Ascending aorta (tissue), 2 donors: Measurements from ENCODE around the gene NKRF. TPM values are rescaled to one million over a fixed set of nuclear protein-coding genes. Genes with fewer than 3 reads are reported as not detected.

ENCODE experiments used
- DNase-seq, 2 donors: peaks; one replicate each; pipeline ENCODE4 v3.0.0-alpha.2; 2019; ENCODE audit warnings: low spot score in 2 of 2
- H3K27ac ChIP-seq, 2 donors: fragments of 200-600 bp; sonication (generic); one replicate each; pipeline ENCODE4 v1.5.1; 2016 to 2017; ENCODE audit warnings: mild to moderate bottlenecking in 1 of 2
- H3K27me3 ChIP-seq: fragments of 200-600 bp; sonication (generic); one replicate; pipeline ENCODE4 v1.5.1; 2017
- H3K36me3 ChIP-seq, 2 donors: fragments of 200-600 bp; sonication (generic); one replicate each; pipeline ENCODE4 v1.5.1; 2016
- H3K4me1 ChIP-seq, 2 donors: fragments of 200-600 bp; sonication (generic); one replicate each; pipeline ENCODE4 v1.5.1; 2016 to 2017; ENCODE audit warnings: mild to moderate bottlenecking in 1 of 2
- H3K4me3 ChIP-seq, 2 donors: fragments of 200-600 bp; sonication (generic); one replicate each; pipeline ENCODE4 v1.5.1; 2016 to 2017; ENCODE audit warnings: mild to moderate bottlenecking in 1 of 2
- H3K9me3 ChIP-seq, 2 donors: fragments of 200-600 bp; sonication (generic); one replicate each; pipeline ENCODE4 v1.5.1; 2016
- CTCF ChIP-seq, 3 experiments: fragments of 200-600 bp in 2 of 3; fragments of 450-650 bp in 1 of 3; sonication (generic) in 2 of 3; IDR thresholded peaks; one replicate each; pipeline ENCODE4 v1.5.1; 2016 to 2019; ENCODE audit warnings: antibody characterized with exemption in 3 of 3, mild to moderate bottlenecking in 1 of 3, moderate library complexity in 1 of 3
- intact Hi-C: fragments of 100-400 bp; cut with DNase I; formaldehyde crosslinking; loops from one replicate; pipeline ENCODE4 v1.15.1; 2023
- total RNA-seq: library from RNA; depleted of rRNA; stranded (reverse); fragments of >200 nt; gene quantifications from one replicate; pipeline ENCODE4 v1.1.0, GENCODE V29; 2016

NKRF gene
- 2.8 TPM for total RNA-seq

DNA sequence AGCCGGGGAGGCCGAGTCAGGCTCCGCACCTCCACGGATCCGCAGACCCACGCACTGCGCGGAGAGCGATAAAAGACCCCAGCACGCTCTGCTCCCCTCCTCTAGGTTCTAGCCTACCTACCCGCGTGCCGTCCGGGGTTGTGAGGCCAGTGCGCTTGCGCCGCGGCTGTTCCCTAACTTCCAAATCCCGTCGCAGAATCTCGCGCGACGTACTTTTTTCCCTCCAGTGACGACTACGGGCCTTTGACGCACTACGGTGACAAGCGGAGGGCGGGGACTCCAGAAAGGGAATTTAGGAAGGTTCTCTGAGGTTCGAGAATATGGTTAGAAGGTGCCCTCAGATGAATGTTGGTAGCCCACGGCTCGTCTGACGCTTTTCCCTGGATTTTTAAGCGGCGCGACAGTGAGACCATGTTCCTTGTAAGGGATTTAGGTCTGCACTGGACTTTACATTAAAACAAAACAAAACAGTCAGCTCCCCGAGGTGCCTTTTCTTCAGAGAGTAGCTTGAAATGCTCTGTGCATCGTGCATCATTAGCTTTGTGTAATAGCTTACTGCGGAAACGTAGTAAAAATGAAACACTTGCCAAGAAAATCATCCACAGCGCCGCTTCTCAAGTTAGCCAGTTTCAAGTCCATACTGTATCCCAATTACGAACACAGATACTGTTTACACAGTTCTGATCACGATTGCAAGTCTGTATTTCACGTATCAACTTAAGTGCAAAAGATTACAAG, at the start of gene NKRF:
Gene NKRF, minus strand, starts transcription at position 145 of the 738 bp plus-strand sequence.
- intact Hi-C loops, result loop anchor here (5.0 to 10.0 kb wide), 3 partner anchors 186 to 369 kb away; partner anchors contain the start of genes PGRMC1, RPL39 and UPF3B
- Histone ChIP-seq H3K9me3 (no peaks in the 10 kb centered on the region), H3K4me3 (peak within 1 kb of the TSS; percentile 63 to 77), H3K4me1 (no peaks in the 10 kb centered on the region), H3K27ac (peak within 1 kb of the TSS; percentile 69 to 79), H3K36me3 (no peaks in the 10 kb centered on the region), H3K27me3 (no peaks in the 10 kb centered on the region)
- peak; percentile 68 to 95 for DNase-seq
- TF ChIP-seq CTCF (IDR thresholded peaks at IDR 0.05), result no peak

DNA sequence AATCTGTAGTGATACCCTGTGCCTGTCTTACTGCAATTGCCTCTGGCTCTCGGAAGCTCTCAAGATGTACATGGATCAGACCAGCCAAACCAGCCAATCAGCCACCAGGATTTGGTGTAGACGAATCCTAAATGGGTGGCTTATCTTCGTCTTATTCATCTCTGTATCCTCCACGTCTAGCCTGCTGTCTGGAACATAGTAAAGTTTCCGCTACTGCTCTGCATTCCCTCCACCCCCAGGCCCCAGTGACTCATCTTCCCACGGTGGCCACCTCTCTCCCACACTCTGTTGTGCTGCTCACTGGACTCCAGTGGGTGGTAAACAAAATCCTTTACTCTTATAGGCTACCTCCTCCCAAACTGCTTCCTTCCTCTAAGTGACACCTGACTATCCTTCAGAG, 48.9 kb upstream of the NKRF start:
- no peak overlapping the region for H3K27ac ChIP-seq
- no peak for DNase-seq
- H3K9me3 ChIP-seq, result no peaks in the 10 kb centered on the region
- no peak for TF ChIP-seq CTCF (IDR thresholded peaks at IDR 0.05)
- intact Hi-C loops, result no loop called here
- no peaks in the 10 kb centered on the region for H3K4me1 ChIP-seq
- no peaks in the 10 kb centered on the region for H3K36me3 ChIP-seq
- H3K4me3 ChIP-seq, result no peak overlapping the region
- H3K27me3 ChIP-seq, result no peaks in the 10 kb centered on the region

DNA sequence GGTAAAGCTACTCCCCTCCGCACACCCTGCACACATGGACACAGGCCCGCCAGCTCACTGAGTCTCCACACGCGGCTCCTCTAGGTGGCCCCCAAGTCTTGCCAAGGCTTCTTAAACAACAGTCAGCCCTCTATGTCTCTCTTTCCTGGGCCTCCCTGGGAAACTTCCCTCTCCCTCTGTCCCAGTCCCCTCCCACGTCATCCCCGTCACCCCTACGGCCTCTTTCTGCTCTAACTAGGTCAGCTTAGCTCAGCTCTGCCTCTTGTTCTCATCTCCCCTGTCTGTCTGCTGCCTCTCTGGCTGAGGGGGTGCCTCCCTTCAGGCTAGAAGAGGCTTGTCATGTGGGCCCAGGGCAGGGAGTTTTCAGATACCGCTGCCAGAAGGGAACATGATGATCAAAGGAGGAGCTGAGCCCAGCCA, 47.9 kb upstream of the NKRF start:
- TF ChIP-seq CTCF (IDR thresholded peaks at IDR 0.05), result no peak
- H3K4me3 ChIP-seq, result no peak overlapping the region
- no peaks in the 10 kb centered on the region for H3K27me3 ChIP-seq
- no peaks in the 10 kb centered on the region for H3K9me3 ChIP-seq
- H3K36me3 ChIP-seq, result no peaks in the 10 kb centered on the region
- intact Hi-C loops, result no loop called here
- no peaks in the 10 kb centered on the region for H3K4me1 ChIP-seq
- DNase-seq, result no peak
- no peak overlapping the region for H3K27ac ChIP-seq

- Histone ChIP-seq H3K9me3 (no peaks in the 10 kb centered on the region), H3K27me3 (no peaks in the 10 kb centered on the region), H3K4me1 (no peaks in the 10 kb centered on the region), H3K36me3 (no peaks in the 10 kb centered on the region), H3K4me3 (no peak overlapping the region), H3K27ac (no peak overlapping the region)
- no peak for TF ChIP-seq CTCF (IDR thresholded peaks at IDR 0.05)
- no peak for DNase-seq
- intact Hi-C loops, result no loop called here
Measured at GRCh38 chrX:119648421-119648775, 42.2 kb upstream of the NKRF start.

DNA sequence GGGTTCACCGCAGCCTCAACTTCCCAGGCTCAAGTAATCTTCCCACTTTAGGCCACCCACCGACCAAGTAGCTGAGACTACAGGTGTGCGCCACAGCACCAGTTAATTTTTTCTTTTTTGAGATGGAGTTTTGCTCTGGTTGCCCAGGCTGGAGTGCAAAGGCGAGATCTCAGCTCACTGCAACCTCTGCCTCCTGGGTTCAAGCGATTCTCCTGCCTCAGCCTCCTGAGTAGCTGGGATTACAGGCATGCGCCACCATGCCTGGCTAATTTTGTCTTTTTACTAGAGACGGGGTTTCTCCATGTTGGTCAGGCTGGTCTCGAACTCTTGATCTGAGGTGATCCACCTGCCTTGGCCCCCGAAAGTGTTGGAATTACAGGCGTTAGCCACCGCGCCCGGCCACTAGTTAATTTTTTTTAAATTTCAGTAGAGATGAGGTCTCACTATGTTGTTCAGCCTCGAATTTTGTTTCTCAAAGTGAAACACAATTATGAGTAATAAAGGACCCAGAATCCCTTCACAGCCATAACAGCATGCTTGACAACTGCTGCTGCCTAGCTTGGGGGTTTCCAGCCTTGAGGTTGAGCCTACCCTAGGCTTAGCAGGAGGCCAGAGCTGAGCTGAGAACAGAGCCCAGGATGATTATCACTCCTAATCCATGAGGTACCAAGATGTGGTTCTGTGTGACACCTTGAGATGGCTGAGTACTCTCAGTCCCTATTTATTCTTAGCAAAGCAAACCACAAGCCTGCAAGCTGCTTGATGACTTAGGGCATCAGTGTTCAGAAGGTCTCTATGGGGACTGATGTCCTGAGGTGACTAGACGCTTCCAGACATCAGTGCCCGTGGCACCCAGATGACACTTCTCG, 41.6 kb upstream of the NKRF start:
- Histone ChIP-seq H3K27ac (no peak overlapping the region), H3K4me1 (no peaks in the 10 kb centered on the region), H3K36me3 (no peaks in the 10 kb centered on the region), H3K4me3 (no peak overlapping the region), H3K9me3 (no peaks in the 10 kb centered on the region), H3K27me3 (no peaks in the 10 kb centered on the region)
- intact Hi-C loops, result no loop called here
- TF ChIP-seq CTCF (IDR thresholded peaks at IDR 0.05), result no peak
- no peak for DNase-seq
